ENCODE measurements around the gene GABRR1.

DNA sequence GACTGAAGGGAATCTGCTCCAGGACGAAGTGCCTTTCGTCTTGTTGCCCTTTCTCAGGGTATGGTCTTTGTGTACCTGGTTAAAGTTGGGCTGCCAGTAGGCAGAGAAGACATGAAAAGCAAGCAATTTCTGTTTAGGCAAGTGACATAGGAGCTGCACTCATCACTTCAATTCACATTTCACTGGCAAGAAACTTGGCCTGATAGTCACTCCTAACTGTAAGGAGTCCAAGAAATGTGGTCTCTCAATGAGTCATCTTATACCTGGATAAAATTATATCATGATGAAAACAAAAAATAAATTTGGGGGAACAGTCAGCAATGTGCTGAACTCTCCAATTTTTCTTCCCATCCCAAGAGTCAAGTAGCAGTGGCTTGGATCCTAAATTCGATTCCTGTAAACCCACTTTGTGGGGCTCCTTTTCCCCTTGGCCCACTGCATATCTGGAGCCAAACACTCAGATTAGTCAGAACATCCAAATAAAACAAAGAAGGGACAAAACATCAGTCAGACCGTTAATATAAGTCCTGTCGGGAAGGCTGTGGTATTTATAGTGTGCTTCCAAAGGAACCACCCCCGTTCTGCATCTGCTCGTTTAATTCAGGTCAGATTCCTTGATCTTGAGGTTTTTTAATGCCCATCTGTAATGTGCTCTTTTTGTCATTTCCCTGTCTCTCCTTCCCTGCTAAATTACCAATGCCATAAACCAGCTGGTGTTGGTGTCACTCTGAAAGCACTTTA lies 5.0 kb upstream of the GABRR1 start:
- TF ChIP-seq EZH2 (IDR thresholded peaks at IDR 0.05; ENCODE audit: insufficient read depth, poor library complexity, severe bottlenecking), result no peak
- no peak for TF ChIP-seq EZH2phosphoT487 (IDR thresholded peaks at IDR 0.05; ENCODE audit: insufficient read depth, low read depth)
